ENCODE measurements around the gene SETD3.

DNA sequence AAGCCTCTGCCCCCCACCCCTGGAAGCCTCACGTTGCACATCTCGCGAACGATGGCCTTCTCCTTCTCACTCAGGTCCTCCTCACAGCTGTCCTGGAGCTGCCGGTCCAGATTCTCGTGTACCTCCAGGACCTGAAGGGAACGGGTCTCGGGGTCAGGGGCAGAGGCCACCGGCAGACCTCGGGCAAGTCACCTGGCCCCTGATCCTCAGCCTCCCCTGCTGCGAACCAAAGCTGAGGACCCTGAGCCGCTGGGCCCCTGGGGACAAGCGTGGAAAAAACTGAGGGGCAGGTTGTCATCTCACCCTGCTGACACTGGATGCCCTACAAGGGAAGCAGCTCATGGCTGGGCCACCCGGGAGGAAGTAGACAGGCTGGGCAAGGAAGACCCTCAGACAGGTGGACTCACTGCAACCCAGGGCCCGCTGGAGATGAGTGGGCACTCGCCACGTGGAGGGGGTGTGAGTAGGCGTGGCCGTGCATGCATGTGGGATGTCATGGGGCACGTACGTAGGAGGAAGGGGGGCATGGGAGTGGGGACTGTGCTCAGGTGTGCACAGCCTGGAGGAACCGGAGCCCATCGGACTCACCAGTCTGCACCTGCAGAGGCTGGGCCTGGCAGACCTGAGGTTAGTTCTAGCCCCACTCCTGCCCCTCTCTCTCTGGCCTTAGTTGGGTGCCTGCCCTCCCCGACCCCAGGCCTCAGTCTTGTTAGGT, 35.7 kb upstream of the SETD3 start:
- TF ChIP-seq, protein P1, sequence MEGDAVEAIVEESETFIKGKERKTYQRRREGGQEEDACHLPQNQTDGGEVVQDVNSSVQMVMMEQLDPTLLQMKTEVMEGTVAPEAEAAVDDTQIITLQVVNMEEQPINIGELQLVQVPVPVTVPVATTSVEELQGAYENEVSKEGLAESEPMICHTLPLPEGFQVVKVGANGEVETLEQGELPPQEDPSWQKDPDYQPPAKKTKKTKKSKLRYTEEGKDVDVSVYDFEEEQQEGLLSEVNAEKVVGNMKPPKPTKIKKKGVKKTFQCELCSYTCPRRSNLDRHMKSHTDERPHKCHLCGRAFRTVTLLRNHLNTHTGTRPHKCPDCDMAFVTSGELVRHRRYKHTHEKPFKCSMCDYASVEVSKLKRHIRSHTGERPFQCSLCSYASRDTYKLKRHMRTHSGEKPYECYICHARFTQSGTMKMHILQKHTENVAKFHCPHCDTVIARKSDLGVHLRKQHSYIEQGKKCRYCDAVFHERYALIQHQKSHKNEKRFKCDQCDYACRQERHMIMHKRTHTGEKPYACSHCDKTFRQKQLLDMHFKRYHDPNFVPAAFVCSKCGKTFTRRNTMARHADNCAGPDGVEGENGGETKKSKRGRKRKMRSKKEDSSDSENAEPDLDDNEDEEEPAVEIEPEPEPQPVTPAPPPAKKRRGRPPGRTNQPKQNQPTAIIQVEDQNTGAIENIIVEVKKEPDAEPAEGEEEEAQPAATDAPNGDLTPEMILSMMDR (optimal IDR thresholded peaks at IDR 0.05 in 1 of 3, IDR thresholded peaks at IDR 0.05 in 1 of 3, conservative IDR thresholded peaks at IDR 0.05 in 1 of 3; ENCODE audit: extremely low read depth in 1 of 3, insufficient read depth in 2 of 3, low read length in 3 of 3), result no peak
- no peak for TF ChIP-seq EZH2 (IDR thresholded peaks at IDR 0.05; ENCODE audit: low read length)

Data from keratinocyte (primary cell).